Keratinocyte (primary cell): ENCODE data around the gene SDC3. TPM values are rescaled to one million over a fixed set of nuclear protein-coding genes. Genes with fewer than 3 reads are reported as not detected.
A peak's percentile ranks its signal among the peaks of the same experiment; 100 is the strongest.

Experiments used
- DNase-seq: peaks from one replicate; pipeline ENCODE4 v3.0.0-alpha.2; 2011; ENCODE audit warnings: low read depth, missing footprints, low spot score
- FAIRE-seq: peaks from 2 replicates; lab custom pipeline; 2011; peaks lifted over from hg19 to GRCh38; lab: Jason Lieb, UNC
- H2AFZ ChIP-seq: 2 replicates; pipeline ENCODE4 v1.6.0; 2012; ENCODE audit warnings: low read length, control low read depth, inconsistent platforms; ENCODE audit not compliant: control insufficient read depth
- H3K27ac ChIP-seq: 2 replicates; pipeline ENCODE4 v1.5.1; 2011; ENCODE audit warnings: low read length; ENCODE audit not compliant: control insufficient read depth, insufficient read depth
- H3K27me3 ChIP-seq: 3 replicates; pipeline ENCODE4 v1.6.0; 2011; ENCODE audit warnings: low read length; ENCODE audit not compliant: control insufficient read depth, insufficient read depth; ENCODE audit errors: extremely low read depth
- H3K36me3 ChIP-seq, 2 experiments: 2 replicates in 1 of 2; 3 replicates in 1 of 2; pipeline ENCODE4 v1.5.1; 2011; ENCODE audit warnings: low read length in 2 of 2, mild to moderate bottlenecking in 1 of 2; ENCODE audit not compliant: control insufficient read depth in 2 of 2, insufficient read depth in 2 of 2; ENCODE audit errors: extremely low read depth in 1 of 2
- H3K4me1 ChIP-seq: 3 replicates; pipeline ENCODE4 v1.5.1; 2011; ENCODE audit warnings: low read length; ENCODE audit not compliant: control insufficient read depth, insufficient read depth; ENCODE audit errors: extremely low read depth
- H3K4me2 ChIP-seq: 3 replicates; pipeline ENCODE4 v1.6.0; 2011; ENCODE audit warnings: low read depth, low read length; ENCODE audit not compliant: control insufficient read depth, insufficient read depth; ENCODE audit errors: extremely low read depth
- H3K4me3 ChIP-seq, 3 experiments: fragments of 200-600 bp in 1 of 3; sonication (generic) in 1 of 3; 2 replicates in 2 of 3; 3 replicates in 1 of 3; pipeline ENCODE4 v1.5.1; 2011 to 2016; ENCODE audit warnings: low read length in 3 of 3, mild to moderate bottlenecking in 3 of 3, control low read depth in 2 of 3, inconsistent platforms in 1 of 3, low read depth in 1 of 3, mixed read lengths in 1 of 3, mixed run types in 1 of 3, moderate library complexity in 1 of 3; ENCODE audit not compliant: control insufficient read depth in 2 of 3, insufficient read depth in 2 of 3; ENCODE audit errors: extremely low read depth in 1 of 3
- H3K79me2 ChIP-seq: 2 replicates; pipeline ENCODE4 v1.6.0; 2012; ENCODE audit warnings: low read length; ENCODE audit not compliant: control insufficient read depth, insufficient read depth
- H3K9ac ChIP-seq: 3 replicates; pipeline ENCODE4 v1.6.0; 2011; ENCODE audit warnings: low read length; ENCODE audit not compliant: control insufficient read depth, insufficient read depth; ENCODE audit errors: extremely low read depth
- H3K9me1 ChIP-seq: 3 replicates; pipeline ENCODE4 v1.6.0; 2011; ENCODE audit warnings: low read length; ENCODE audit not compliant: control insufficient read depth, insufficient read depth; ENCODE audit errors: extremely low read depth
- H3K9me3 ChIP-seq: 2 replicates; pipeline ENCODE4 v1.5.1; 2012; ENCODE audit warnings: low read depth, low read length; ENCODE audit not compliant: control insufficient read depth
- H4K20me1 ChIP-seq: 3 replicates; pipeline ENCODE4 v1.6.0; 2011; ENCODE audit warnings: low read length; ENCODE audit not compliant: control insufficient read depth, insufficient read depth; ENCODE audit errors: extremely low read depth
- EZH2 ChIP-seq: IDR thresholded peaks from one replicate; pipeline ENCODE4 v1.6.1; 2012; ENCODE audit warnings: inconsistent platforms, mild to moderate bottlenecking, low read length, moderate library complexity
- dilution Hi-C: fragments of 300-500 bp; cut with MboI; formaldehyde crosslinking; loops from one replicate; pipeline ENCODE4 v1.7.0; 2020; ENCODE audit warnings: low sequenced_read_pairs; ENCODE audit not compliant: extremely low pct_ligation_motif_present
- polyA plus RNA-seq, 5 experiments: library from polyadenylated mRNA; depleted of rRNA in 3 of 5; stranded (reverse) in 3 of 5; stranded (forward) in 1 of 5; unstranded in 1 of 5; fragments of >200 nt; gene quantifications; 1 replicate in 1 of 5; 2 replicates in 3 of 5; 3 replicates in 1 of 5; pipeline versions ENCODE4 v1.2.1 to v1.2.3, GENCODE V29; 2011 to 2012; ENCODE audit warnings: missing spikeins in 2 of 5, low read depth in 1 of 5, low replicate concordance in 1 of 5
- TF ChIP-seq, protein P1 (sequence below), 3 experiments: IDR thresholded peaks in 1 of 3; conservative IDR thresholded peaks in 1 of 3; optimal IDR thresholded peaks in 1 of 3; 2 replicates in 2 of 3; 3 replicates in 1 of 3; pipeline versions ENCODE3 to v1.5.1; 2011; ENCODE audit warnings: low read length in 3 of 3, mild to moderate bottlenecking in 3 of 3, moderate library complexity in 2 of 3, control low read depth in 1 of 3, inconsistent platforms in 1 of 3; ENCODE audit not compliant: insufficient read depth in 2 of 3; ENCODE audit errors: extremely low read depth in 1 of 3

Gene SDC3
- polyA plus RNA-seq, 1 donor (not counting 4 experiments of a cell fraction or from before 2014, with no cell fraction given) = 8.8 TPM

DNA sequence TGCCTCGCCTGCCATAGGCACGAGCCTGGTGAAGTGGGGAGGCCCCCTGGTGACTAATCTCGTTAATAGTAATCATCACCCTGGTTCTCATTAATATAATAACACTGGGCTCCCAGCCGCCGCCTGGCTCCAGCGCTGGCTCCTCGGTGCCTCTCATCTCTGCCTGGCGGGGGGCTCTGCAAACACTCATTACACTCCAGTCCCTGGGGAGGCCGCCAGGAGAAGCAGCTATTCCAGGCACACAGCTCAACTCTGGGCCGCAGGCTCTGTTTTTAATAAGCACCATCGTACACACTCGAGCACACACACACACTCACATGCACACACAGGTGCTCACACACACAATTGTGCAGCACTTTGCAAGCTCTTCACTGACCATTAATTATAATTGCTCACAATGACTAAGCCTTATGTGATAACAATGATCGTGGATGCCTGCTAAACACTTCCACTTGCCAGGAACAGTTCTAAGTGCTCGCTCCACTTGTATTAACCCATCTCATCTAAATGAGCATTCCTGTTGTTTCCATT, 52.2 kb downstream of the SDC3 start:
- no peaks in the 10 kb centered on the region for H3K9me1 ChIP-seq
- H3K4me1 ChIP-seq = peaks cover 7% of the 10 kb centered on the region
- H2AFZ ChIP-seq = no peak overlapping the region
- TF ChIP-seq, protein P1, sequence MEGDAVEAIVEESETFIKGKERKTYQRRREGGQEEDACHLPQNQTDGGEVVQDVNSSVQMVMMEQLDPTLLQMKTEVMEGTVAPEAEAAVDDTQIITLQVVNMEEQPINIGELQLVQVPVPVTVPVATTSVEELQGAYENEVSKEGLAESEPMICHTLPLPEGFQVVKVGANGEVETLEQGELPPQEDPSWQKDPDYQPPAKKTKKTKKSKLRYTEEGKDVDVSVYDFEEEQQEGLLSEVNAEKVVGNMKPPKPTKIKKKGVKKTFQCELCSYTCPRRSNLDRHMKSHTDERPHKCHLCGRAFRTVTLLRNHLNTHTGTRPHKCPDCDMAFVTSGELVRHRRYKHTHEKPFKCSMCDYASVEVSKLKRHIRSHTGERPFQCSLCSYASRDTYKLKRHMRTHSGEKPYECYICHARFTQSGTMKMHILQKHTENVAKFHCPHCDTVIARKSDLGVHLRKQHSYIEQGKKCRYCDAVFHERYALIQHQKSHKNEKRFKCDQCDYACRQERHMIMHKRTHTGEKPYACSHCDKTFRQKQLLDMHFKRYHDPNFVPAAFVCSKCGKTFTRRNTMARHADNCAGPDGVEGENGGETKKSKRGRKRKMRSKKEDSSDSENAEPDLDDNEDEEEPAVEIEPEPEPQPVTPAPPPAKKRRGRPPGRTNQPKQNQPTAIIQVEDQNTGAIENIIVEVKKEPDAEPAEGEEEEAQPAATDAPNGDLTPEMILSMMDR (optimal IDR thresholded peaks at IDR 0.05 in 1 of 3, IDR thresholded peaks at IDR 0.05 in 1 of 3, conservative IDR thresholded peaks at IDR 0.05 in 1 of 3; ENCODE audit: extremely low read depth in 1 of 3, insufficient read depth in 2 of 3, low read length in 3 of 3) = peak in 1 of 3 experiments; percentile 36
- TF ChIP-seq EZH2 = no peak
- no peaks in the 10 kb centered on the region for H3K36me3 ChIP-seq
- FAIRE-seq (no peak), DNase-seq (no peak)
- no peak overlapping the region for H3K4me3 ChIP-seq
- dilution Hi-C loops = no loop called here
- H3K4me2 ChIP-seq = no peak overlapping the region
- H3K9me3 ChIP-seq = no peaks in the 10 kb centered on the region
- H3K27ac ChIP-seq = no peak overlapping the region
- peaks cover 3% of the 10 kb centered on the region for H4K20me1 ChIP-seq
- peaks cover 3% of the 10 kb centered on the region for H3K27me3 ChIP-seq
- no peak overlapping the region for H3K9ac ChIP-seq
- no peaks in the 10 kb centered on the region for H3K79me2 ChIP-seq

DNA sequence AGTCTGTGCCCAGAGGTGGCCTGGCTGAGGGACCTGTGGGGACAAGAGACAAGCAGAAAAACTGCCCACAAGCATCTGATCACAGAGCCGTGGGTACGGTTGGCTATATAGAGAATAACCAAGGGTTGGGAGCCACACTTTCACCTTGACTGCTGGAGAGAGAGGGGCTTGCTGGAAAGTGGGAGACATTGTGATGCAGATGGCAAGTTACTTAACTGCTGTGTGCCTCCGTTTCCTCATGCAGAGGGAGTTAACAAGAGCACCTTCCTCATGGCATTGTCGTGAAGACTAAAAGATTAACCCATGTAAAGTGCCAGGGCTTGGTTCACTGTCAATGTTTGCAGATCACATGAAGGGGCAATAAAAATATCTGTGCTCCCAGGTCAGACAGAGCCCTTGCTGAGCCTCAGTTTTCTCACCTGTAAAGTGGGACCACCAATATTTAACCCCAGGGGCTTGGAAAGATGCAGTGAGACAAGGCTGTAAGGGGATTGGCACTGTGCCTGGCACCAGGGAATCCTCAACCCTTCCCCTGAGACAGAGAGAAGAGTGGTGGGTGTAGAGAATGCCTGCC, 52.8 kb downstream of the SDC3 start:
- no peak for DNase-seq
- Histone ChIP-seq H4K20me1 (peaks cover 3% of the 10 kb centered on the region), H3K36me3 (no peaks in the 10 kb centered on the region), H3K4me1 (peaks cover 7% of the 10 kb centered on the region), H3K9ac (no peak overlapping the region), H3K27me3 (peaks cover 8% of the 10 kb centered on the region), H3K9me3 (no peaks in the 10 kb centered on the region), H3K4me2 (no peak overlapping the region), H2AFZ (no peak overlapping the region), H3K4me3 (no peak overlapping the region), H3K9me1 (no peaks in the 10 kb centered on the region), H3K79me2 (no peaks in the 10 kb centered on the region), H3K27ac (no peak overlapping the region)
- TF ChIP-seq, protein P1 (optimal IDR thresholded peaks at IDR 0.05 in 1 of 3, IDR thresholded peaks at IDR 0.05 in 1 of 3, conservative IDR thresholded peaks at IDR 0.05 in 1 of 3; ENCODE audit: extremely low read depth in 1 of 3, insufficient read depth in 2 of 3, low read length in 3 of 3) = no peak
- TF ChIP-seq EZH2 = no peak
- no peak for FAIRE-seq
- dilution Hi-C loops = no loop called here
